VCaP (cell line): ENCODE measurements around the gene E2F3.

Experiments used
- H3K27ac ChIP-seq: fragments of 450-650 bp; 2 replicates; pipeline ENCODE4 v1.5.1; 2017
- TF ChIP-seq, protein P1 (sequence below): fragments of 450-650 bp; conservative IDR thresholded peaks from 2 replicates; pipeline ENCODE4 v1.5.1; 2017; ENCODE audit warnings: mild to moderate bottlenecking, moderate library complexity

Gene E2F3

DNA sequence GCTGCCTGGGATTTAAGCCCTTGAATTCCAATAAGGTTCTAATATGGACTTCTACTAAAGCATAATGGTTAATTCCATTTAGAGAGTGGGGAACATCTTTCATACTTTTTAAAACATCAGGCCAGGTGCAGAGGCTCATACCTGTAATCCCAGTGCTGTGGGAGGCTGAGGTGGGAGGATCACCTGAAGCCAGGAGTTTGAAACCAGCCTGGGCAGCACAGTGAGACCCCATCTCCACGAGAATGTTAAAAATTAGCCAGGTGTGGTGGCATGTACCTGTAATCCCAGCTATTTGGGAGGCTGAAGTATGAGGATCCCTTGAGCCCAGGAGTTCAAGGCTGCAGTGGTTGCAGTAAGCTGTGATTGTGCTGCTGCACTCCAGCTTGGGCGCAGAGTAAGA, 35.0 kb downstream of the E2F3 start:
- TF ChIP-seq, protein P1, sequence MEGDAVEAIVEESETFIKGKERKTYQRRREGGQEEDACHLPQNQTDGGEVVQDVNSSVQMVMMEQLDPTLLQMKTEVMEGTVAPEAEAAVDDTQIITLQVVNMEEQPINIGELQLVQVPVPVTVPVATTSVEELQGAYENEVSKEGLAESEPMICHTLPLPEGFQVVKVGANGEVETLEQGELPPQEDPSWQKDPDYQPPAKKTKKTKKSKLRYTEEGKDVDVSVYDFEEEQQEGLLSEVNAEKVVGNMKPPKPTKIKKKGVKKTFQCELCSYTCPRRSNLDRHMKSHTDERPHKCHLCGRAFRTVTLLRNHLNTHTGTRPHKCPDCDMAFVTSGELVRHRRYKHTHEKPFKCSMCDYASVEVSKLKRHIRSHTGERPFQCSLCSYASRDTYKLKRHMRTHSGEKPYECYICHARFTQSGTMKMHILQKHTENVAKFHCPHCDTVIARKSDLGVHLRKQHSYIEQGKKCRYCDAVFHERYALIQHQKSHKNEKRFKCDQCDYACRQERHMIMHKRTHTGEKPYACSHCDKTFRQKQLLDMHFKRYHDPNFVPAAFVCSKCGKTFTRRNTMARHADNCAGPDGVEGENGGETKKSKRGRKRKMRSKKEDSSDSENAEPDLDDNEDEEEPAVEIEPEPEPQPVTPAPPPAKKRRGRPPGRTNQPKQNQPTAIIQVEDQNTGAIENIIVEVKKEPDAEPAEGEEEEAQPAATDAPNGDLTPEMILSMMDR: no peak
- H3K27ac ChIP-seq: no peak overlapping the region

DNA sequence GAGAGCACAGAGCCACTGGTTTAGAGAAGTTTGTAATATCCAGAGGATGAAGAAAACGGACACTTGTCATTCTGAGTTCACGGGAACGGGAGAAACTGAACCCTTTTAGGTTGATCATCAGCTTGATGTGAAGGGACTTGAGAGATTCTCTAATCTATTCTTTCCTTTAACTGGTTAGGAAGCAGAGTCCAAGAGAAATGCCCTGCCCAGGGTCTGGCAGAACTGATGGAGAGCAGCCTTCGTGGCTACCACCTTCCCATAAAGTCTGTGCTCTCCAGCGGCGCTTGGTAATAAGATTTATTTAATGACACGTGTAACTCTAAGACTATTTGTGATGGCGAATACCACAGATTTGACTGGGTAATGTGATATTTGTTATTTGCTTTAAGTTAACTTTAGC, 36.0 kb downstream of the E2F3 start:
- no peak overlapping the region for H3K27ac ChIP-seq
- TF ChIP-seq, protein P1: no peak

DNA sequence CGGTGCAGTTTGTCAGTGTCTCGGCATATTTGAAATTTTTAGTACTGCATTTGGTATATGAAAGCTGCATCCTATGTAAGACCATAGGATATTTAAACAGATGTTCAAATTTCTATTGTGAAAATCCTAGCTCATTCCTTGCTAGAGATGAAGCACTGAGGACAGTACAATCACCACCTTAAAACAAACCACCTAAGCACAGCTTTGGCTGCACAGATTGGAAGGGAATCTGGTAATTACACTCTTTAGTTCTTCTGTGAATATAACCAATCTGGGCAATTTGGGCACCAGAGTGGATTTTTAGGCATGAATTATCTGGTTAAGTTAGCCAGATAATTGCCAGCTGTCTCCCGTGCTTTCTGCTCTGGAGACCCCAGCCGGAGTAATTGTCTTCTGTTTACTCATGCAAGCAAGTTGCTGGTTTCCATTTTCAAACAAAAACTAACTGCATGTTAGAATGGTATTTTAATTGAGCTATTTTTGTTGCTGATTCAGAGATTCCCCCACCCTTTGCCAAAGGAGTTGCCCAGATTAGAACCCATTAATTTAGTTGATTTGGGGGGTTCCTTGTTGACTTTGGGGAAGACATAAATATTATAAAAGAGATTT, 36.9 kb downstream of the E2F3 start:
- TF ChIP-seq, protein P1: no peak
- no peak overlapping the region for H3K27ac ChIP-seq

DNA sequence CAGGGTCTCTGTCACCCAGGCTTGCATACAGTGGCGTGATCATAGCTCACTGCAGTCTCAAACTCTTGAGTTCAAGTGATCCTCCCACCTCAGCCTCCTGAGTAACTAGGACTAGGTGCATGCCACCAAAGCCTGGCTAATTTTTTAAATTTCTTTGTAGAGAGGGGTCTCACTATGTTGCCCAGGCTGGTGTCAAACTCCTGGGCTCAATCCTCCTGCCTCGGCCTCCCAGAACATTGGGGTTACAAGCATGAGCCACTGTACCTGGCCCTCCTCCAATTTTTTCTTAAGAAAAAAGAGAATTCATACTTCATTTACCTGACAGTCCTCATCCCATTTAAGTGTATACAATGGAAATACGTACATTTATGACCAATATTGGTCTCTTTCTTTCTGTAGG, 37.9 kb downstream of the E2F3 start:
- H3K27ac ChIP-seq: no peak overlapping the region
- TF ChIP-seq, protein P1: no peak

DNA sequence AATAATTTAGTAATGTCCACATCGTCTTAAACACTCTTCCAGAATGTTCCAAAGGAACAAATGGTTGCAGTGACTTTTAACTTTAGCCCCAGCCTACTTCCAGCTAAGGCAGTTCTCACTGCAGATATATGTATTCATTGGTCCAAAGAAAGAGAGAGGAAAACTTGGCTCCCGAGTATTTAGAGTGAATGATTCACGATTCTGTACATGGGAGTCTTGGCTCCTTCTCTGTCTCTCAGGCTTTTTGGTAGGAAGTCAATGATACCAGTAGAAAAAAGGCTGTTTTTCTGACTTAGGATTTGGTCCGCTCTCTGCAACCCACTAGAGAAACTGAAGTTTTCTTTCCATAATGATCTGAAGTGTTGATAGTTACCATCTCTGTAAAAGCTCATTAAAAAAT, 38.6 kb downstream of the E2F3 start:
- TF ChIP-seq, protein P1: no peak
- H3K27ac ChIP-seq: peak overlapping the region; percentile 67; the same call in 1 of the 2 replicates

DNA sequence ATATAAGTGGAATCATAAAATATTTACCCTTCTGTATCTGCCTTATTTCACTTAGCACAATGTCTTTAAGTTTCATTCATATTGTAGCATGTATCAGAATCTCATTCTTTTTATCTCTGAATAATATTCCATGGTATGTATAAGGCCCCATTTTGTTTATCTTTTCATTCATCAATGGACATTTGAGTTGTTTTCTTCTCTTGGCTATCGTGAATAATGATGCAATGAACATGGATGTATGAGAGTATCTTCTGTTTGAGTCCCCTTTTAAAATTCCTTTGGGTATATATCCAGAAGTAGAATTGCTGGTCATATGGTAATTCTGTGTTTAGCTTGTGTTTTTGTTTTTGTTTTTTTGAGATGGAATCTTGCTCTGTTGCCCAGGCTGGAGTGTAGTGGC, 39.6 kb downstream of the E2F3 start:
- TF ChIP-seq, protein P1: no peak
- peak overlapping the region; percentile 67 for H3K27ac ChIP-seq

DNA sequence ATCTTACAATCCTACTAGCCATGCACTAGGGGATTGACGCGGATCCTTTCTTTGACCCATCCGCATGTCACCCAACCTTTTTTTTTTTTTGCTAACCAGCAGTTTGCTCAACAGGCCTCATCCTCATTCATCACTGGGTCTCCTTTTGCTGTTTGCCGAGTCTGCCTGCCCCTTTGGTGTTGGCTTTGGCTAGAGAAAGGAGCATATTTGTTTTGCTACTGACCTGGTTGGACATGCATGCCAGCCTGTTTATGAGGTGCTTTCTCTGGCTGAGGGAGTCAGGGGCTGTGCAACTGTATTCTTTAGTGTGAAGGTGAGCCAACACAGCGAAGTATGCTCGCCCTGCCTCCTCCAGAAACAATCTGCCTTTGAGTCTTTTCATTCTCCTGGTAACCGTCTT, 40.2 kb downstream of the E2F3 start:
- H3K27ac ChIP-seq: peak overlapping the region; percentile 67
- TF ChIP-seq, protein P1: no peak
